ENCODE results near the gene JARID2. TPM values are rescaled to one million over a fixed set of nuclear protein-coding genes. Genes with fewer than 3 reads are reported as not detected.

Gene JARID2
- total and polyA plus RNA-seq, 10 of the 15 experiments (the other 5 are each of a cell fraction or from before 2014, with no cell fraction given): 4.2 to 21.6 (median 11.7) TPM

- FAIRE-seq (no peak), ATAC-seq (no peak), DNase-seq (ENCODE audit: low read depth, low spot score) (no peak)
- ChIA-PET CTCF (no interaction called here), RAD21 (ENCODE audit: unreplicated experiment) (interaction anchor here (1.1 kb wide), 1 partner anchor 54 kb away, joined by 4 read pairs; no protein-coding TSS in a partner anchor), SMC1A (ENCODE audit: uncharacterized antibody, unreplicated experiment) (no interaction called here), POLR2A (interaction anchor here (0.8 kb wide), 1 partner anchor 17 kb away, joined by 3 read pairs; no protein-coding TSS in a partner anchor)
- WGBS (ENCODE audit: insufficient coverage, insufficient replicate concordance, low lambda C conversion rate, missing lambda C conversion rate): 76% methylated on average over 2 of the region's 2 CpGs
- H3K4me3 ChIP-seq: no peak overlapping the region
- H3K9me3 ChIP-seq (replicated peaks; ENCODE audit: control insufficient read depth, insufficient read depth, low read length): no peaks in the 10 kb centered on the region
- no peaks in the 10 kb centered on the region for H4K20me1 ChIP-seq (ENCODE audit: control insufficient read depth, insufficient read depth)
- no peaks in the 10 kb centered on the region; a peak in 2 of 4 replicates for H3K36me3 ChIP-seq (ENCODE audit: control insufficient read depth in 2 of 2, insufficient read depth in 2 of 2, low read length in 1 of 2)
- no peak overlapping the region; the same call in 1 of the 2 replicates for H3K27ac ChIP-seq (ENCODE audit: control insufficient read depth, insufficient read depth)
- no peaks in the 10 kb centered on the region for H3K27me3 ChIP-seq (replicated peaks in 1 of 2; ENCODE audit: control insufficient read depth in 2 of 2, insufficient read depth in 2 of 2, low read length in 1 of 2)
- TF ChIP-seq CREM (IDR thresholded peaks at IDR 0.05; ENCODE audit: low read depth): no peak
- H3K9ac ChIP-seq (ENCODE audit: control insufficient read depth, insufficient read depth, low read length): no peak overlapping the region
- no peak overlapping the region for H2AFZ ChIP-seq (ENCODE audit: control insufficient read depth, low read depth, low read length)
- peaks cover 97% of the 10 kb centered on the region for H3K79me2 ChIP-seq (ENCODE audit: control insufficient read depth, insufficient read depth, low read length)
- intact Hi-C loops (cut with micrococcal nuclease; ENCODE audit: unreplicated experiment) (no loop called here), in situ Hi-C loops (cut with MboI) (no loop called here)
- peaks cover 41% of the 10 kb centered on the region for H3K4me1 ChIP-seq (ENCODE audit: control insufficient read depth, insufficient read depth, low read length)
- no TSS peak for BruUV-seq (replicated peaks)
- H3K4me2 ChIP-seq (ENCODE audit: control insufficient read depth, insufficient read depth): no peak overlapping the region
Observed at GRCh38 chr6:15366879-15367278, 121.0 kb downstream of the JARID2 start.

- intact Hi-C loops (cut with micrococcal nuclease; ENCODE audit: unreplicated experiment) (no loop called here), in situ Hi-C loops (cut with MboI) (no loop called here)
- peaks cover 28% of the 10 kb centered on the region for H3K4me1 ChIP-seq (ENCODE audit: control insufficient read depth, insufficient read depth, low read length)
- H3K27me3 ChIP-seq (replicated peaks in 1 of 2; ENCODE audit: control insufficient read depth in 2 of 2, insufficient read depth in 2 of 2, low read length in 1 of 2): no peaks in the 10 kb centered on the region
- ChIA-PET SMC1A (ENCODE audit: uncharacterized antibody, unreplicated experiment) (interaction anchor here (0.9 to 5.2 kb wide), 7 partner anchors 9 to 54 kb away, joined by 3 to 41 read pairs (median 4); no protein-coding TSS in a partner anchor), RAD21 (ENCODE audit: unreplicated experiment) (interaction anchor here (1.4 kb wide), 1 partner anchor 20 kb away, joined by 4 read pairs; no protein-coding TSS in a partner anchor), CTCF (interaction anchor here (0.8 to 0.9 kb wide), 2 partner anchors 20 to 37 kb away, joined by 3 to 5 read pairs; no protein-coding TSS in a partner anchor), POLR2A (interaction anchor here (1.4 to 1.5 kb wide), 2 partner anchors 19 to 62 kb away, joined by 4 to 14 read pairs; no protein-coding TSS in a partner anchor)
- H2AFZ ChIP-seq (ENCODE audit: control insufficient read depth, low read depth, low read length): no peak overlapping the region
- H3K79me2 ChIP-seq (ENCODE audit: control insufficient read depth, insufficient read depth, low read length): peaks cover 94% of the 10 kb centered on the region
- H3K9ac ChIP-seq (ENCODE audit: control insufficient read depth, insufficient read depth, low read length): no peak overlapping the region
- no peak overlapping the region for H3K4me3 ChIP-seq
- no peak overlapping the region for H3K4me2 ChIP-seq (ENCODE audit: control insufficient read depth, insufficient read depth)
- no peaks in the 10 kb centered on the region for H3K9me3 ChIP-seq (replicated peaks; ENCODE audit: control insufficient read depth, insufficient read depth, low read length)
- no peaks in the 10 kb centered on the region; a peak in 2 of 4 replicates for H3K36me3 ChIP-seq (ENCODE audit: control insufficient read depth in 2 of 2, insufficient read depth in 2 of 2, low read length in 1 of 2)
- no peak overlapping the region for H3K27ac ChIP-seq (ENCODE audit: control insufficient read depth, insufficient read depth)
- no peak for FAIRE-seq
- TF ChIP-seq STAT1 (conservative IDR thresholded peaks at IDR 0.05) (no peak), CEBPB (IDR thresholded peaks at IDR 0.05; ENCODE audit: borderline replicate concordance in 1 of 2, low read depth in 2 of 2, low read length in 2 of 2) (no peak), EED (IDR thresholded peaks at IDR 0.05; ENCODE audit: low read depth) (0 out of 2 replicates have a peak, but pooled peaks have one; percentile 15), GABPA (IDR thresholded peaks at IDR 0.05; ENCODE audit: low read depth) (no peak)
- DNase-seq (ENCODE audit: low read depth, low spot score): no peak
- no peaks in the 10 kb centered on the region for H4K20me1 ChIP-seq (ENCODE audit: control insufficient read depth, insufficient read depth)
- no TSS peak for BruUV-seq (replicated peaks)
- no peak for ATAC-seq
Observed at GRCh38 chr6:15368186-15368585, 122.3 kb downstream of the JARID2 start.
